NCI-H1694 treated with DMSO at 0.1 percent for 48 hours (cell line): ENCODE measurements around the gene PER3.

Experiments
- DNase-seq: peaks from one replicate; lab custom pipeline; 2025; lab: John Stamatoyannopoulos, UW

PER3 gene

GRCh38 chr1:7833035-7833434 lies 48.9 kb downstream of the PER3 start:
- no peak for DNase-seq

- no peak for DNase-seq
Measured at GRCh38 chr1:7838714-7839113, 54.6 kb downstream of the PER3 start.

- DNase-seq = no peak
Measured at GRCh38 chr1:7839526-7839925, 55.4 kb downstream of the PER3 start.

- DNase-seq = no peak
Measured at GRCh38 chr1:7842517-7842916, 58.4 kb downstream of the PER3 start.

GRCh38 chr1:7845761-7846160 lies 61.7 kb downstream of the PER3 start:
- no peak for DNase-seq

GRCh38 chr1:7846656-7847055 lies 62.6 kb downstream of the PER3 start:
- DNase-seq = no peak

- DNase-seq = no peak
Measured at GRCh38 chr1:7847599-7847998, 63.5 kb downstream of the PER3 start.

- DNase-seq = no peak
Measured at GRCh38 chr1:7850786-7851185, 66.7 kb downstream of the PER3 start.

- DNase-seq = no peak
Measured at GRCh38 chr1:7852804-7853683, 69.0 kb downstream of the PER3 start, which contains the start of gene UTS2. Gene UTS2 (minus strand): TSS chr1:7853065. CDS start chr1:7853003, 62 bp downstream.

GRCh38 chr1:7853684-7854026 lies 69.6 kb downstream of the PER3 start:
- DNase-seq = no peak

GRCh38 chr1:7856345-7856744 lies 72.3 kb downstream of the PER3 start:
- no peak for DNase-seq

- no peak for DNase-seq
Measured at GRCh38 chr1:7857000-7857399, 72.9 kb downstream of the PER3 start.

- DNase-seq = no peak
Measured at GRCh38 chr1:7857985-7858384, 73.9 kb downstream of the PER3 start.

- DNase-seq = no peak
Measured at GRCh38 chr1:7859406-7859805, 75.3 kb downstream of the PER3 start.

- no peak for DNase-seq
Measured at GRCh38 chr1:7860130-7860529, 76.0 kb downstream of the PER3 start.

- no peak for DNase-seq
Measured at GRCh38 chr1:7861452-7861851, 77.4 kb downstream of the PER3 start.

- no peak for DNase-seq
Measured at GRCh38 chr1:7862211-7863060, 78.3 kb downstream of the PER3 start.

- no peak for DNase-seq
Measured at GRCh38 chr1:7863756-7864328, 79.8 kb downstream of the PER3 start.

- no peak for DNase-seq
Measured at GRCh38 chr1:7865978-7866377, 81.9 kb downstream of the PER3 start.

GRCh38 chr1:7868070-7868780 lies 84.1 kb downstream of the PER3 start:
- no peak for DNase-seq

GRCh38 chr1:7869136-7869920 lies 85.2 kb downstream of the PER3 start:
- DNase-seq = no peak
